ENCODE results near the gene KRTAP29-1. TPM values are rescaled to one million over a fixed set of nuclear protein-coding genes. Genes with fewer than 3 reads are reported as not detected.
"Not testable (repeated sequence)": the region's sequence is repeated elsewhere in the genome, so short reads cannot be mapped to it uniquely, and the experiment has no call there.

Gene KRTAP29-1
- total RNA-seq = not detected in 2 replicates

GRCh38 chr17:41301916-41302901, at the start of gene KRTAP29-1:
TSS of gene KRTAP29-1 (minus strand) at chr17:41302851. CDS start at chr17:41302851, 0 bp downstream.
- no peak for DNase-seq (ENCODE audit: low read depth in 2 of 2)

- DNase-seq (ENCODE audit: low read depth in 2 of 2) = no peak
Observed at GRCh38 chr17:41351177-41351576, 48.5 kb upstream of the KRTAP29-1 start.

DNA sequence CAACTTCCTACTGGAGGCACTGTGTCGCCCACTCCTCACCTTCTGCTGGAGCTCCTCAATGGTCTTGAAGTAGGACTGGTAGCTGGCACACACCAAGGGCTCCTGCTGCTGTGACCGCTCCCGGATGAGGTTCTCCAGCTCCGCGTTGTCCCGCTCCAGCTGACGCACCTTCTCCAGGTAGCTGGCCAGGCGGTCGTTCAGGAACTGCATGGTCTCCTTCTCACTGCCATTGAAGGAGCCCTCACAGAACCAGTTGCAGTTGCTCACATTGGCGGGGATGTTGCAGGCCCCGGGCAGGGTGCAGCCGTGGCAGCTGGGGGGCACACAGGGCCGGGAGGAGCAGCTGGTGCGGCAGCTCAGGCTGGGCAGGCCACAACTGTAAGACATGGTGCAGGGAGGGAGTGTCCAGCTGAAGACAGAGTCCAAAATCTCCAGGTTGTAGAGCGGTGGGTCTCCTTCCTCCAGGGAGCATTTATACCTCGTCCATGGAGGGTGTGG, 47.8 kb upstream of the KRTAP29-1 start, which contains the start of gene KRT33A:
Gene KRT33A (minus strand): TSS at position 448 of the 498 bp plus-strand sequence. CDS start 61 bp downstream, at position 387.
- DNase-seq (ENCODE audit: low read depth in 2 of 2) = not testable (repeated sequence)

DNA sequence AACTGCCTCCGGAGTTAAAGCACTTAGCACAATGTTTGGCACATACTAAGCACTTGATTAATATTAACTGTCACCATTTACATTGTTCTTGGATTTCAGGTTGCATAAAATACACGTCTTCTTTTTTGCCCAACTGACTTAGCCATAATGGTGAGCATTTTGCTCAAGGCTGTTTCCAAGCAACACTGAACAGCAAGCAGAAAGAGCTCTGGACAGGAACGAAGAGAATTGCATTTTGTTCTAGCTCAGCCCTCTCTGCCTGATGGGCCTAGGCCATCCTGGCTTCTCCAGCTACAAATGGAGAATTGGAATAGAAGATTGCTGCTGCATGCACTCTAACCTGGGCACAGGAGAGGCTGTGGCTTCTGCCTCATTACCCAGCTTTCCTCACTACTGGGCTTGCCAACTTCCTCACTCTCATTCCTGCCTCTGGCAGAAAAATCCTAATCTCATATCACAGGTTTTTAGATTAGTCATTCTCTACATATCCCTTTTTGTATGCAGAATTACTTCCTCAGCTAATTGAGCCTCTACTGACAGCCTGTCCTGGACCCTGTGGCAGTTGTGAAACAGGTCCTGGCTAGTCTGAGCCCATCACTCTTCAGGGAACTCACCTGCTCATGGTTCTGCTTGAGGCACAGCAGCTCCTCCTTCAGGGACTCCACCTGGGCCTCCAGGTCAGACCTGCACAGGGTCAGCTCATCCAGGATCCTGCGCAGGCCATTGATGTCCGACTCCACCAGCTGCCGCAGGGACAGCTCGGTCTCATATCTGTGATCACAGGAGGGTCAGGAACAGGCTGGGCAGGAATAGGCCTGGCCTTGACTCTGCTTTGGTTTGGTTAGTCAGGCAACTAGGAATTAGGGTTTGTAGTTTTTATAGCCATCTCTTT, 45.5 kb upstream of the KRTAP29-1 start:
- DNase-seq (ENCODE audit: low read depth in 2 of 2) = no peak

DNA sequence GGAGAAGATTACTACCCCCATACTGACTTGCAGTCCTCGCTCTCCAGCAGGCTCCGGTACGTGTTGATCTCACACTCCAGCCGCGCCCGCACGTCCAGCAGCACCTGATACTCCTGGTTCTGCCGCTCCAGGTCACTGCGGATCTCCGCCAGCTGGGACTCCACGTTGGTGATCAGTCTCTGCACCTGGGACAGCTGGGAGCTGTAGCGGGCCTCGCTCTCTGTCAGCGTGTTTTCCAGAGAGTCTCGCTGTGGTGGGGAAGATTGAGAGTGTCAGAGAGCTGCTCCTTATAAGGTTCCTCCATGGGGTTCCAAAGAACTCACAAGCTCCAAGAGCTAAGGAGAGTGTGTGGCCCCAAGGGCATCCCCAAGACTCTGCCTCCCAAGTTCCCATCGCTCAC, 43.8 kb upstream of the KRTAP29-1 start:
- not testable (repeated sequence) for DNase-seq (ENCODE audit: low read depth in 2 of 2)

DNA sequence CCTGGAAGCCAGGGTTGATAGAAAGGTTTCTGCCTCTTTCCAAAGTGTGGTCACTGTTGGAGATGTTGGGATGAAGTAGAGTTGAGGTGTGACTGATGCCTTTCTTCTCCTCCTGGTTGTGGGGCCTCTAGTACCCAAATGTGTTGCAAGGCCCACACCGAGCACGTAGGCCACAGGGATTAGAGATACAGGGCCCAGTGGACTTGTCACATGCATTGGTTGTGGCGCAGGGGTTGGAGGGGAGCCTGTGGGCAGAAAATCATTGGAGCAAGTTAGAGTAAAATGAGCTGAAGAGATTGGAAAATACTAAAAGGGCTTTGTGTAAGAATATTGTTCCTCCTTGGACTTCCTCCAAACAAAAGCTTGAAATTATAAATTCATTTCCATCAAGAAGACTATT, 43.3 kb upstream of the KRTAP29-1 start:
- no peak for DNase-seq (ENCODE audit: low read depth in 2 of 2)

GRCh38 chr17:41343029-41343428, 40.4 kb upstream of the KRTAP29-1 start:
- no peak for DNase-seq (ENCODE audit: low read depth in 2 of 2)

- no peak for DNase-seq (ENCODE audit: low read depth in 2 of 2)
Observed at GRCh38 chr17:41340934-41341861, 38.5 kb upstream of the KRTAP29-1 start.

DNA sequence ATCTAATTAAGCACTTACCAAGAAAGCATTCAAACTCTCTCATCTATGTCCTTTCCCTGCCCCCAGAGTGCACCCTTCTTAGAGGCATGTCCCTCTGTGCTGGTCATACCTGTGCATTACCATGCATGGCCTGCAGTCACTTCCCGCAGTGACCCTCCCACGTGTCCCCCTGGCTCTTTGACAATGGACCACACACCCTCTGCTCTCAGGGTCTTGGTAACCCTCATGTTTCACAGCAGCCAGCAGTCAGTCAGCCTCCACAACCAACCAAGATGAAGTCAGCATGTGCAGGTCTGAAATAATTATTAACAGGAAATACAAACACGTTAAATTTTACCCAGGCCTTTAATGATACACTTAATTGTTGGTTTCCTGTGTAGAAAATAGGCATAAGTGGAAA, 37.8 kb upstream of the KRTAP29-1 start:
- no peak for DNase-seq (ENCODE audit: low read depth in 2 of 2)

- DNase-seq (ENCODE audit: low read depth in 2 of 2) = no peak
Observed at GRCh38 chr17:41339571-41340172, 37.0 kb upstream of the KRTAP29-1 start.

- no peak for DNase-seq (ENCODE audit: low read depth in 2 of 2)
Observed at GRCh38 chr17:41338961-41339485, 36.4 kb upstream of the KRTAP29-1 start.

GRCh38 chr17:41335747-41336146, 33.1 kb upstream of the KRTAP29-1 start:
- DNase-seq (ENCODE audit: low read depth in 2 of 2) = no peak

- DNase-seq (ENCODE audit: low read depth in 2 of 2) = no peak
Observed at GRCh38 chr17:41334385-41335305, 32.0 kb upstream of the KRTAP29-1 start.

- no peak for DNase-seq (ENCODE audit: low read depth in 2 of 2)
Observed at GRCh38 chr17:41333836-41334235, 31.2 kb upstream of the KRTAP29-1 start.

- no peak for DNase-seq (ENCODE audit: low read depth in 2 of 2)
Observed at GRCh38 chr17:41333098-41333497, 30.4 kb upstream of the KRTAP29-1 start.

GRCh38 chr17:41332239-41332638, 29.6 kb upstream of the KRTAP29-1 start:
- DNase-seq (ENCODE audit: low read depth in 2 of 2) = no peak

GRCh38 chr17:41331606-41332005, 29.0 kb upstream of the KRTAP29-1 start:
- no peak for DNase-seq (ENCODE audit: low read depth in 2 of 2)

- peak; percentile 9 to 50 for DNase-seq (ENCODE audit: low read depth in 2 of 2)
Observed at GRCh38 chr17:41329279-41329948, 26.8 kb upstream of the KRTAP29-1 start.
